ENCODE data around the gene AKR1C2. TPM values are rescaled to one million over a fixed set of nuclear protein-coding genes. Genes with fewer than 3 reads are reported as not detected.
"Not testable (repeated sequence)": the region's sequence is repeated elsewhere in the genome, so short reads cannot be mapped to it uniquely, and the experiment has no call there.

The AKR1C2 gene
- total RNA-seq, 1 experiment from 2014 or later = not detected

DNA sequence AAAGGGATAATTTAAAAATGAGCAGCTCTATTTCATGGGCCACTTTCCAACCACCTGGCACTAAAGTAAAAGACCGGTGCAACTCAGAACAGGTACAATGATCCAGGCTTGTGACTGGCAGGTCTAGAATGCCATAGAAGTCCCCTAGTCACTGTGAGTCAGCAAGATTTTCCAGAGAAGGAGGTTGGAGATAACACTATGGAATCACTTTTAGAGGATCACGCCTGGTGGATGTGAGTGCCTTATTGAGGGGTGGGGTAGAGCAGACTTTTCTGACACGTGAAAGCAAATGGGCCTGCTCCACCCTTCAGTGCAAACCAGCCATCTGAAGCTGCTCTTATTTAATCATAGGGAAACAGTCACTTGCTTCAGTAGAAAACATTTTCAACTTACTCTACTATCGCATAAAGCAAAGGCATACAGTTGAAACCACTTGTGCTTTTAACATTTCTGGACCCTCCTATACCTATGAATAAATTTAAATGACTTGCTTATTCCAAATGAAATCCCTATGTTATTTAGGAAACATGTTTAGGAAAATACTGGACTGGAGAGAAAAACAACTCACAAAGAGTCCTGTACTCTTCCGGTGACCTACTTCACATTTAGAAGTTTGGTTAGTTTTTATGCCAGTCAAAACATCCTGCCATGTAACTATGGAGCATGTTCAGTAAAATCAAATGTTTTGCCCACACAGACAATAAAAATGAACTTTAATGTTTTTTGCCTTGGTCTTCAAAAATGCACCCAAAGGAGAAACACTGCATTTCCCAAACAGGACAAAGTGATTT lies 61.9 kb downstream of the AKR1C2 start:
- H4K20me1 ChIP-seq (ENCODE audit: insufficient read depth, low read depth, low read length) = no peaks in the 10 kb centered on the region
- H3K9ac ChIP-seq (ENCODE audit: low read length) = no peak overlapping the region
- no peak for DNase-seq
- no peak overlapping the region for H3K27ac ChIP-seq (ENCODE audit: low read length)
- H3K4me2 ChIP-seq (ENCODE audit: low read depth, low read length, poor library complexity, severe bottlenecking) = no peak overlapping the region
- H3K36me3 ChIP-seq (ENCODE audit: insufficient read depth, low read length) = no peaks in the 10 kb centered on the region
- H2AFZ ChIP-seq (ENCODE audit: low read length) = no peak overlapping the region
- no peaks in the 10 kb centered on the region for H3K9me2 ChIP-seq (replicated peaks; ENCODE audit: insufficient read depth, low read length)
- H3K9me3 ChIP-seq (ENCODE audit: low read length) = no peaks in the 10 kb centered on the region
- H3K27me3 ChIP-seq (ENCODE audit: low read length) = no peaks in the 10 kb centered on the region
- no peaks in the 10 kb centered on the region for H3K79me2 ChIP-seq (ENCODE audit: low read length)
- H3K4me1 ChIP-seq (ENCODE audit: low read length) = no peaks in the 10 kb centered on the region
- H3K4me3 ChIP-seq (ENCODE audit: low read length) = no peak overlapping the region

DNA sequence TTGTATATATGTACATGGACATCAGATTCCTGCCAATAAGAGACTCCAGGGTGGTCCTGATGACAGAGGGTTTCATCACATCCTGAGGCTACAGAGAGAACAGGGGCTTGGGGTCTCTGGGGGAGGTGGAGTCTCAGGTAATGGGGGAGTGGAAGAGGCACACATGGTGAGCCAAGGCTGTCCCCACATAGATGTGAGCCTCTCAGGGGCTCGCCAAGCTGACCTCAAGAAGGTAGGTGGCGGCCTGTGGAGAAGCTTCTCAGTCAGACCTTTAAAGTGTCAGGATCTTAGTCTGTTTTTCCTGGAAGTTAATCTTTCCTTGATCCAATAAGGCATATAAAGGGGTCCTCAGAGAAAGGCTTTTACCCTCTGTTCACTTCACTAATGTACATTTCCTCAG lies 62.7 kb downstream of the AKR1C2 start:
- H3K4me3 ChIP-seq (ENCODE audit: low read length); H3K9ac ChIP-seq (ENCODE audit: low read length): not testable (repeated sequence)

DNA sequence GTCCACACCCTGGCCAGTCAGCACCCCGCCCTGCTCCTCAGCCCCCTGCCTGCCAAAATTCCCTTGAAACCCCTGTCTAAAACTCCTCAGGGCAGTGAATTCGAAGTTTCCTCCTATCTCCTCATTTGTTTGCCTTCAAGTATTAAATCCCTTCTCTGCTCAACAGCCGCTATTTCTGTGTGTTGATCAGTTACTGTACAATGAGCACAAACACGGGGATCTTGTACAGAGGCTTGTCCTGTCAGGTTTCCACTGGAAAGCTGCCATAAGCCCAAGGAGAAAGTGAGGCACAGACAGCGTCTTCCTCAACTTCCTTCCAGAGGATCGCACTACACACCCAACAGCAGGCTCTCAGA lies 63.6 kb downstream of the AKR1C2 start:
- not testable (repeated sequence) for H3K27ac ChIP-seq (ENCODE audit: low read length); DNase-seq; H3K9me2 ChIP-seq (replicated peaks; ENCODE audit: insufficient read depth, low read length); H3K27me3 ChIP-seq (ENCODE audit: low read length); H3K4me1 ChIP-seq (ENCODE audit: low read length); H2AFZ ChIP-seq (ENCODE audit: low read length); H3K9ac ChIP-seq (ENCODE audit: low read length); H3K36me3 ChIP-seq (ENCODE audit: insufficient read depth, low read length); H3K79me2 ChIP-seq (ENCODE audit: low read length); H3K9me3 ChIP-seq (ENCODE audit: low read length); H4K20me1 ChIP-seq (ENCODE audit: insufficient read depth, low read depth, low read length); H3K4me3 ChIP-seq (ENCODE audit: low read length); H3K4me2 ChIP-seq (ENCODE audit: low read depth, low read length, poor library complexity, severe bottlenecking)

More for the DNA sequence above, 62.7 kb downstream of the AKR1C2 start:
- not testable (repeated sequence) for DNase-seq; H2AFZ ChIP-seq (ENCODE audit: low read length); H3K9me2 ChIP-seq (replicated peaks; ENCODE audit: insufficient read depth, low read length); H3K9me3 ChIP-seq (ENCODE audit: low read length); H3K27ac ChIP-seq (ENCODE audit: low read length); H4K20me1 ChIP-seq (ENCODE audit: insufficient read depth, low read depth, low read length); H3K36me3 ChIP-seq (ENCODE audit: insufficient read depth, low read length); H3K4me1 ChIP-seq (ENCODE audit: low read length); H3K27me3 ChIP-seq (ENCODE audit: low read length); H3K4me2 ChIP-seq (ENCODE audit: low read depth, low read length, poor library complexity, severe bottlenecking); H3K79me2 ChIP-seq (ENCODE audit: low read length)

GRCh38 chr10:4939224-4940072 lies 64.2 kb downstream of the AKR1C2 start:
- no peak overlapping the region for H3K27ac ChIP-seq (ENCODE audit: low read length)
- no peak overlapping the region for H3K9ac ChIP-seq (ENCODE audit: low read length)
- no peaks in the 10 kb centered on the region for H3K79me2 ChIP-seq (ENCODE audit: low read length)
- no peak overlapping the region for H3K4me3 ChIP-seq (ENCODE audit: low read length)
- H2AFZ ChIP-seq (ENCODE audit: low read length) = no peak overlapping the region
- H3K9me2 ChIP-seq (replicated peaks; ENCODE audit: insufficient read depth, low read length) = no peaks in the 10 kb centered on the region
- no peaks in the 10 kb centered on the region for H3K9me3 ChIP-seq (ENCODE audit: low read length)
- H3K4me1 ChIP-seq (ENCODE audit: low read length) = no peaks in the 10 kb centered on the region
- DNase-seq = no peak
- H4K20me1 ChIP-seq (ENCODE audit: insufficient read depth, low read depth, low read length) = no peaks in the 10 kb centered on the region
- H3K4me2 ChIP-seq (ENCODE audit: low read depth, low read length, poor library complexity, severe bottlenecking) = no peak overlapping the region
- no peaks in the 10 kb centered on the region for H3K36me3 ChIP-seq (ENCODE audit: insufficient read depth, low read length)
- H3K27me3 ChIP-seq (ENCODE audit: low read length) = no peaks in the 10 kb centered on the region

Small RNA genes within 50 kb of the gene (small RNA-seq; reads per million reads assigned to genes)
- gene RF00096 = 0.36 reads per million

Other genes with a start within 250 kb of the AKR1C2 start
- gene AKR1E2, start 177.7 kb downstream of the AKR1C2 start, total RNA-seq (2014; rRNA removed; shearing (Covaris generic); ENCODE audit: low replicate concordance) = not detected in 2 replicates
- not detected in 2 replicates for gene AKR1C1, start 40.4 kb downstream of the AKR1C2 start, total RNA-seq (2014; rRNA removed; shearing (Covaris generic); ENCODE audit: low replicate concordance)
- not detected in 2 replicates for gene AKR1C3, start 90.6 kb upstream of the AKR1C2 start, total RNA-seq (2014; rRNA removed; shearing (Covaris generic); ENCODE audit: low replicate concordance)
- not detected in 2 replicates for gene AKR1C8, start 181.3 kb upstream of the AKR1C2 start, total RNA-seq (2014; rRNA removed; shearing (Covaris generic); ENCODE audit: low replicate concordance)
- not detected in 2 replicates for gene AKR1C4, start 193.0 kb upstream of the AKR1C2 start, total RNA-seq (2014; rRNA removed; shearing (Covaris generic); ENCODE audit: low replicate concordance)

All from Karpas-422 (cell line).